NCI-H2081 (cell line): ENCODE measurements around the gene PCSK9.

ENCODE experiments used
- DNase-seq, 2 experiments: peaks; one replicate each; lab custom pipeline; 2025; lab: John Stamatoyannopoulos, UW

The PCSK9 gene

GRCh38 chr1:55044617-55045397, 5.5 kb downstream of the PCSK9 start:
- no peak for DNase-seq

- no peak for DNase-seq
These were observed 6.1 kb downstream of the PCSK9 start for GRCh38 chr1:55045430-55045829.

GRCh38 chr1:55046871-55047270, 7.5 kb downstream of the PCSK9 start:
- DNase-seq: no peak

- DNase-seq: no peak
These were observed 8.3 kb downstream of the PCSK9 start for GRCh38 chr1:55047611-55048010.

- no peak for DNase-seq
These were observed 9.3 kb downstream of the PCSK9 start for GRCh38 chr1:55048453-55049270.

- DNase-seq: no peak
These were observed 10.0 kb downstream of the PCSK9 start for GRCh38 chr1:55049271-55049913.

GRCh38 chr1:55049914-55050278, 10.5 kb downstream of the PCSK9 start:
- DNase-seq: peak in 1 of 2 experiments; percentile 27

- DNase-seq: peak in 1 of 2 experiments; percentile 5
These were observed 10.9 kb downstream of the PCSK9 start for GRCh38 chr1:55050283-55050682.

- no peak for DNase-seq
These were observed 11.8 kb downstream of the PCSK9 start for GRCh38 chr1:55051169-55051568.

GRCh38 chr1:55051621-55052020, 12.3 kb downstream of the PCSK9 start:
- DNase-seq: no peak

- DNase-seq: no peak
These were observed 13.1 kb downstream of the PCSK9 start for GRCh38 chr1:55052221-55053142.

GRCh38 chr1:55053265-55053954, 14.1 kb downstream of the PCSK9 start:
- no peak for DNase-seq

GRCh38 chr1:55054396-55054795, 15.0 kb downstream of the PCSK9 start:
- no peak for DNase-seq

GRCh38 chr1:55055084-55055882, 15.9 kb downstream of the PCSK9 start:
- DNase-seq: no peak

GRCh38 chr1:55055951-55056631, 16.7 kb downstream of the PCSK9 start:
- DNase-seq: no peak

GRCh38 chr1:55056632-55056992, 17.3 kb downstream of the PCSK9 start:
- DNase-seq: no peak

- no peak for DNase-seq
These were observed 18.1 kb downstream of the PCSK9 start for GRCh38 chr1:55057270-55057955.

GRCh38 chr1:55057956-55058298, 18.6 kb downstream of the PCSK9 start:
- no peak for DNase-seq
